CD14-positive monocyte (primary cell): Measurements from ENCODE around the gene ATP1B3. TPM values are rescaled to one million over a fixed set of nuclear protein-coding genes. Genes with fewer than 3 reads are reported as not detected.
A peak's percentile ranks its signal among the peaks of the same experiment; 100 is the strongest.

ENCODE experiments used
- DNase-seq, 3 donors: peaks; one replicate each; pipeline ENCODE4 v3.0.0-alpha.2; 2011 to 2022
- H2AFZ ChIP-seq: 2 replicates; pipeline ENCODE4 v1.6.0; 2012; ENCODE audit warnings: mild to moderate bottlenecking, low read depth, low read length, inconsistent platforms; ENCODE audit not compliant: insufficient read depth, poor library complexity, severe bottlenecking
- H3K27ac ChIP-seq, 2 donors: 1 replicate in 1 of 2; 2 replicates in 1 of 2; pipeline ENCODE4 v1.5.1; 2012 to 2013; ENCODE audit warnings: low read length in 2 of 2, control low read depth in 1 of 2, inconsistent platforms in 1 of 2, low read depth in 1 of 2, mild to moderate bottlenecking in 1 of 2
- H3K27me3 ChIP-seq, 2 donors: one replicate each; pipeline versions ENCODE4 v1.6.0 to v1.6.1; 2011 to 2013; ENCODE audit warnings: low read length in 2 of 2; ENCODE audit not compliant: control insufficient read depth in 2 of 2, insufficient read depth in 2 of 2
- H3K36me3 ChIP-seq, 2 donors: replicated peaks in 1 of 2; 1 replicate in 1 of 2; 2 replicates in 1 of 2; pipeline versions ENCODE4 v1.5.1 to v1.6.1; 2012 to 2013; ENCODE audit warnings: low read length in 2 of 2, control low read depth in 1 of 2, inconsistent platforms in 1 of 2, mild to moderate bottlenecking in 1 of 2; ENCODE audit not compliant: insufficient read depth in 2 of 2, control insufficient read depth in 1 of 2
- H3K4me1 ChIP-seq, 2 donors: 1 replicate in 1 of 2; 2 replicates in 1 of 2; pipeline versions ENCODE4 v1.5.1 to v1.6.1; 2012 to 2013; ENCODE audit warnings: low read length in 2 of 2, control low read depth in 1 of 2, inconsistent platforms in 1 of 2, mild to moderate bottlenecking in 1 of 2, moderate library complexity in 1 of 2; ENCODE audit not compliant: insufficient read depth in 2 of 2, control insufficient read depth in 1 of 2
- H3K4me2 ChIP-seq: replicated peaks from 2 replicates; pipeline ENCODE3; 2012; ENCODE audit warnings: low read length, moderate library complexity, mild to moderate bottlenecking; ENCODE audit not compliant: poor library complexity, severe bottlenecking; ENCODE audit errors: extremely low read depth
- H3K4me3 ChIP-seq, 3 experiments: fragments of 200-600 bp in 1 of 3; sonication (generic) in 1 of 3; replicated peaks in 1 of 3; 1 replicate in 2 of 3; 2 replicates in 1 of 3; pipeline ENCODE4 v1.5.1; 2011 to 2013; ENCODE audit warnings: low read length in 3 of 3, mild to moderate bottlenecking in 3 of 3, control low read depth in 2 of 3, low read depth in 2 of 3, inconsistent platforms in 1 of 3, moderate library complexity in 1 of 3
- H3K79me2 ChIP-seq: 2 replicates; pipeline ENCODE4 v1.6.0; 2012; ENCODE audit warnings: mild to moderate bottlenecking, control low read depth, inconsistent platforms, low read length, moderate library complexity; ENCODE audit not compliant: insufficient read depth
- H3K9ac ChIP-seq: 2 replicates; pipeline ENCODE4 v1.6.0; 2017; ENCODE audit warnings: low read length, mild to moderate bottlenecking; ENCODE audit not compliant: insufficient read depth, poor library complexity, severe bottlenecking
- H3K9me3 ChIP-seq, 2 donors: replicated peaks in 1 of 2; 1 replicate in 1 of 2; 2 replicates in 1 of 2; pipeline versions ENCODE4 v1.5.1 to v1.6.1; 2012 to 2013; ENCODE audit warnings: low read length in 2 of 2, control low read depth in 1 of 2; ENCODE audit not compliant: control insufficient read depth in 1 of 2, insufficient read depth in 1 of 2
- H4K20me1 ChIP-seq: 2 replicates; pipeline ENCODE4 v1.6.0; 2012; ENCODE audit warnings: mild to moderate bottlenecking, low read length, control low read depth, moderate library complexity; ENCODE audit not compliant: insufficient read depth
- H3K27ac Mint-ChIP-seq, 7 donors: one replicate each; pipeline ENCODE4 v1.8.0; 2020; ENCODE audit warnings: mild to moderate bottlenecking in 7 of 7, mixed read lengths in 7 of 7, moderate library complexity in 6 of 7, inconsistent platforms in 2 of 7
- H3K27me3 Mint-ChIP-seq, 3 donors: one replicate each; pipeline ENCODE4 v1.8.0; 2021 to 2022; ENCODE audit warnings: low read depth in 3 of 3, mild to moderate bottlenecking in 3 of 3, mixed read lengths in 3 of 3, moderate library complexity in 3 of 3, inconsistent platforms in 1 of 3
- H3K36me3 Mint-ChIP-seq, 2 donors: one replicate each; pipeline ENCODE4 v1.8.0; 2020; ENCODE audit warnings: mixed read lengths in 2 of 2, inconsistent platforms in 1 of 2, mild to moderate bottlenecking in 1 of 2
- H3K4me1 Mint-ChIP-seq: one replicate; pipeline ENCODE4 v1.8.0; 2020; ENCODE audit warnings: mild to moderate bottlenecking, mixed read lengths
- H3K4me3 Mint-ChIP-seq, 2 donors: one replicate each; pipeline ENCODE4 v1.8.0; 2020; ENCODE audit warnings: mild to moderate bottlenecking in 2 of 2, mixed read lengths in 2 of 2, moderate library complexity in 1 of 2
- H3K9me3 Mint-ChIP-seq, 7 donors: one replicate each; pipeline ENCODE4 v1.8.0; 2020 to 2022; ENCODE audit warnings: mixed read lengths in 7 of 7, mild to moderate bottlenecking in 6 of 7, moderate library complexity in 6 of 7, inconsistent platforms in 2 of 7
- CTCF ChIP-seq: fragments of 200-600 bp; IDR thresholded peaks from one replicate; pipeline ENCODE4 v1.8.0; 2022; ENCODE audit warnings: antibody characterized with exemption, mild to moderate bottlenecking
- WGBS: methylation state at CpG from one replicate; pipeline ENCODE4 v1.1.5; 2013; ENCODE audit warnings: missing lambda C conversion rate; ENCODE audit not compliant: insufficient coverage; 5-methylcytosine and 5-hydroxymethylcytosine counted together
- intact Hi-C, 2 donors: fragments of 100-400 bp; cut with micrococcal nuclease; formaldehyde crosslinking; loops; one replicate each; pipeline versions ENCODE4 v1.15.0 to v1.15.1; 2023
- polyA plus RNA-seq, 3 donors: library from polyadenylated mRNA; depleted of rRNA in 1 of 3; unstranded in 2 of 3; stranded (reverse) in 1 of 3; fragments of 300-500 nt in 2 of 3; fragments of >200 nt in 1 of 3; fragmentation: Illumina TruSeq in 2 of 3; gene quantifications; 1 replicate in 2 of 3; 2 replicates in 1 of 3; pipeline ENCODE4 v1.2.3, GENCODE V29; 2012 to 2021

The ATP1B3 gene
- polyA plus RNA-seq, 3 donors: 90.6 to 208 (median 177) TPM

DNA sequence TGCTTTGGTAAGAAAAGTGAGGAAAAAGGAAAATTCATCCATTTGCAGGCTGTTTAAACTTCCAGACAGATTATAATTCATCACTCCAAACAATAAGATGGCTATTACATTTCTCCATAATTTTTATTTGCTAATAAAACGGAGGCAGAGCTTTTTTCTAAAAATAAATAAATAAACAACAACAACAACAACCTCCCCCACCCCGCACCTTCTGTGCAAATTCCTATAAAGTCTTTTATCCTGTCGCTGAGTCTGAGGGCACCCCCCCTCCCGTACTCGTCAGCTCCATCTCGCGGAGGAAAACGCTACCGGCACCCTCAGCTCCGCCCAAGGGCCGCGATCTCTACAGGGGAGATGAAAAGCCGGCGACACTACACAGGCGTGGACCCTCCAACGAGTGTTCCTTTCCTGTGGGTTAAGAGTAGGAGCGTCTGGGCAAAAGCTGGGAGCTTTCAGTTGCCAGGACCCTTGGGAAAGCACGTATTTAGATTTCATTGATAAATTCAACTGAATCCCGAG is 1.0 kb upstream of the ATP1B3 start:
- 3% methylated on average over 7 of the region's 19 CpGs for WGBS
- H3K4me1 ChIP-seq: peaks cover 17 to 34% of the 10 kb centered on the region in 2 donors
- Mint-ChIP-seq H3K4me1 (peaks cover 35% of the 10 kb centered on the region), H3K9me3 (no peaks in the 10 kb centered on the region), H3K36me3 (peaks cover 2 to 4% of the 10 kb centered on the region in 2 donors), H3K27ac (peak overlapping the region; percentile 98 to 99 (median 99)), H3K4me3 (peak overlapping the region; percentile 90 to 94), H3K27me3 (peaks cover 0 to 1% (median 0%) of the 10 kb centered on the region in 3 donors)
- peak overlapping the region; percentile 96 to 100 for H3K27ac ChIP-seq
- peaks cover 33% of the 10 kb centered on the region for H3K79me2 ChIP-seq
- peaks cover 34% of the 10 kb centered on the region for H4K20me1 ChIP-seq
- peak; percentile 93 for TF ChIP-seq CTCF
- intact Hi-C loops: loop anchor here (2.0 to 5.0 kb wide), 3 partner anchors 78 to 137 kb away; partner anchors contain the start of gene RNF7 (in 1 of the 2)
- peak overlapping the region; percentile 83 to 95 (median 94) for H3K4me3 ChIP-seq
- H3K9ac ChIP-seq: peak overlapping the region; percentile 95
- peak; percentile 72 to 82 (median 72) for DNase-seq
- no peaks in the 10 kb centered on the region for H3K27me3 ChIP-seq
- H3K9me3 ChIP-seq: no peaks in the 10 kb centered on the region
- H2AFZ ChIP-seq: peak overlapping the region; percentile 75
- peak overlapping the region; percentile 97 for H3K4me2 ChIP-seq
- no peaks in the 10 kb centered on the region for H3K36me3 ChIP-seq

DNA sequence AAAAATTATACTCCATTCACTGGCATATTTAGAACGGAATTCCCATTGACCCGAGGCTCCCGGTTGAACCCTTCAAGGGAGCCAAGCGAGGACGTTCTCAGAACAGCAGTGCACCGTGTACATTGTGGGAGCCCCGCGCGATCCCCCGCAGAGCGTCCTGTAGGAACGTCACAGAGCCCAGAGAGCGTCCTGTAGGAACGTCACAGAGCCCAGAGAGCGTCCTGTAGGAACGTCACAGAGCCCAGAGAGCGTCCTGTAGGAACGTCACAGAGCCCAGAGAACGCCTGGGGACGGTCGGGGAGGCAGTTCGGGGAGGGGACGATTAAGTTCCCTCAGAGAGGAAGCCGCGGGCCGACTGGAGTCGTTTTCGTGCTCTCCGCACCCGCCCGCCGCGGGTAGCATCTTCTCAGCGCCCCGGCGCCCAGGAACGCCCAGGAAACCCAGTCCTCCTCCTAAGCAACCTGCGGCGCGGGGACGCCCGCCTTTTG is 506 bp upstream of the ATP1B3 start:
- peaks cover 2 to 8% of the 10 kb centered on the region in 2 donors for H3K36me3 Mint-ChIP-seq
- H3K4me2 ChIP-seq: peak overlapping the region; percentile 97
- TF ChIP-seq CTCF: no peak
- H3K9me3 Mint-ChIP-seq: no peaks in the 10 kb centered on the region
- H3K27ac ChIP-seq: peak overlapping the region; percentile 96 to 100
- WGBS: under 1% methylated on average over 42 of the region's 42 CpGs
- intact Hi-C loops: loop anchor here (2.0 to 5.0 kb wide), 3 partner anchors 79 to 137 kb away; partner anchors contain the start of gene RNF7 (in 1 of the 2)
- H3K9me3 ChIP-seq: no peaks in the 10 kb centered on the region
- H3K36me3 ChIP-seq: no peaks in the 10 kb centered on the region
- peak overlapping the region; percentile 95 for H3K9ac ChIP-seq
- peaks cover 38% of the 10 kb centered on the region for H3K79me2 ChIP-seq
- H3K4me1 ChIP-seq: peaks cover 17 to 34% of the 10 kb centered on the region in 2 donors
- H2AFZ ChIP-seq: peak overlapping the region; percentile 75
- H3K4me1 Mint-ChIP-seq: peaks cover 35% of the 10 kb centered on the region
- H3K4me3 Mint-ChIP-seq: peak overlapping the region; percentile 90 to 94
- peaks cover 0 to 1% (median 0%) of the 10 kb centered on the region in 3 donors for H3K27me3 Mint-ChIP-seq
- H3K4me3 ChIP-seq: peak overlapping the region; percentile 83 to 95 (median 94)
- DNase-seq: peak; percentile 21 to 84 (median 76)
- peak overlapping the region; percentile 98 to 99 (median 99) for H3K27ac Mint-ChIP-seq
- H3K27me3 ChIP-seq: no peaks in the 10 kb centered on the region
- peaks cover 39% of the 10 kb centered on the region for H4K20me1 ChIP-seq
